GM18519 (cell line): ENCODE results near the gene ABR.

Experiments
- ATAC-seq: cut with Tn5 transposase; IDR thresholded peaks from one replicate; pipeline ENCODE4 v1.9.1; 2021; ENCODE audit warnings: mild to moderate bottlenecking, moderate library complexity; ENCODE audit not compliant: unreplicated experiment, low FRiP score

Gene ABR

GRCh38 chr17:1036171-1036844 lies 143.5 kb downstream of the ABR start:
- ATAC-seq, result no peak

GRCh38 chr17:1035546-1036170 lies 144.1 kb downstream of the ABR start:
- ATAC-seq, result no peak

- ATAC-seq, result no peak
These were observed 145.1 kb downstream of the ABR start for GRCh38 chr17:1034652-1035210.

- no peak for ATAC-seq
These were observed 146.3 kb downstream of the ABR start for GRCh38 chr17:1033503-1033902.

DNA sequence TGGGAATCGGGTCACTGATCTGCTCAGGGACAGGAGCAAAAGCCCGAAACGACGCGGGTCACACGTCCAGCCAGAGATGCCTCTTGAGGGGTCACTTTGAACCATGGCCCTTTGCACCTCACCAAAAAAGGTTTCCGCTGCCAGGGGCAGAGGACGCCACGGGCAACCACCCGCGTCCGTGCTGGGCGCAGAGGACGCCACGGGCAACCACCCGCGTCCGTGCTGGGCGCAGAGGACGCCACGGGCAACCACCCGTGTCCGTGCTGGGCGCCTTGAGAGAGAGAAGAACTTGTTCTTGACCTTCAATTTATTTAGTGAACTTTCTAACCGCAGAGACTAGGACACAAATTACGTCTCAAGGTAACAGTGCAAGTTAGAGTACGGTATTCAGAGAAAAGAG lies 147.4 kb downstream of the ABR start:
- no peak for ATAC-seq

- ATAC-seq, result no peak
These were observed 148.1 kb downstream of the ABR start for GRCh38 chr17:1031711-1032110.

DNA sequence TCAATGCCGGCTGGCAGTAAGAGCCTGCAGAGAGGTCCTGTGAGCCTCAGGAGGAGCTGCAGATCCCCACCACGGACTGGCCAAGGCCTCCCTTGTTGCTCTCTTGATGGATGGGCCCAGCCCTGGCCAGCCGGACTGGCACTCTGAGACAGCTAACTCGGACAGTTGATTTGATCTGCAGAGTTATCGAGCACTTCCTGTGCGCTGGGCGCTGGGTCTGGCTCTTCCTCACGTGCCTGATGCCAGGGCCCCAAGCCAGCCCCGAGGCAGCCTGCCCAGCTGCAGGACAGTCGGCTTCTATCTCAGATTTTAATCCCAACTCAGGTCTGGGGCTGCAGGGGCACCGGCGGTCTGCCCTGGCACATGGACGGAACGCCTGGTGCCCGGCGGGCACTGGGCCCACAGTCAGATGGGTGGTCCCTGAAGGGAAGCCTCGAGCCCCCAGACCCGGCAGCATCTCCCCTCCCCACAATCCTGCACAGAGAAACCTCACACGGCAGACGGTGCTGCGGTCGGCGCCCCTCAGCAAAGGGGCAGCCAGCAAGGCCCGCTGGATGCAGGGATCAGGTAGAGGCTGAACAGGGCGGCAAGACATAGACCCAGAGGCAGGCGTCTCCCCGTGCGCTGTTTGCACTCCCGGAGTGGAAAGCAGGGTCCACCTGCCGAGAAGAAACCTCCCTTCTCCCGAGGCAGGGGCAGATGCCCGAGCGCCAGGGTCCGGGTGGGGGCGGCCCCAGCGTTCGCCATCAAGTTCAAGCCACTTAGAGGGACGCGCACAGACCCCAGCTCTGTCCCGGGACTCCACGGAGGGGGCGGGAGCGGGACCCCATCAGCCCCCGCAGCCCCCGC lies 148.9 kb downstream of the ABR start:
- ATAC-seq, result no peak

GRCh38 chr17:1029922-1030644 lies 149.7 kb downstream of the ABR start:
- ATAC-seq, result no peak

- no peak for ATAC-seq
These were observed 150.4 kb downstream of the ABR start for GRCh38 chr17:1029196-1029921.

GRCh38 chr17:1027044-1027443 lies 152.7 kb downstream of the ABR start:
- no peak for ATAC-seq

DNA sequence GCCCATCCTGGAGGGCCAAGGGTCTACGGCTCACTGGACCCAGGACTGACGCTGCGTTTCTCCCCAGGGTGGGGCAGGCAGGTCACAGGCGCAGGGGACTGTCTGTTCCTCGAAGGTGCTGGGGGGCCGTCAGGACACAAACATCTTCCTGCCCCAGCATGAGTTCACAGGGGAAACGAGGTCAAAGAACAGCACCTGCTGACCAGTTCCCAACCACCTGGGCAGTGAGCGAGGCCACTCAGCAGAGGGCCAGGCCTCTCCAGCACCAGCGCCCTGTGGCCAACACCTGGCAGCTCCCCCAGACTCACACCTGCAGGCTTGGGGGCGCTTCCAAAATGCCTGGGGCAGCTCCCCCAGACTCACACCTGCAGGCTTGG lies 153.2 kb downstream of the ABR start:
- no peak for ATAC-seq

GRCh38 chr17:1025733-1026598 lies 153.8 kb downstream of the ABR start:
- ATAC-seq, result no peak

- ATAC-seq, result no peak
These were observed 155.7 kb downstream of the ABR start for GRCh38 chr17:1024076-1024475.

- no peak for ATAC-seq
These were observed 157.3 kb downstream of the ABR start for GRCh38 chr17:1022278-1023024.

GRCh38 chr17:1021147-1021546 lies 158.6 kb downstream of the ABR start:
- ATAC-seq, result no peak

- no peak for ATAC-seq
These were observed 160.3 kb downstream of the ABR start for GRCh38 chr17:1019451-1019850.

DNA sequence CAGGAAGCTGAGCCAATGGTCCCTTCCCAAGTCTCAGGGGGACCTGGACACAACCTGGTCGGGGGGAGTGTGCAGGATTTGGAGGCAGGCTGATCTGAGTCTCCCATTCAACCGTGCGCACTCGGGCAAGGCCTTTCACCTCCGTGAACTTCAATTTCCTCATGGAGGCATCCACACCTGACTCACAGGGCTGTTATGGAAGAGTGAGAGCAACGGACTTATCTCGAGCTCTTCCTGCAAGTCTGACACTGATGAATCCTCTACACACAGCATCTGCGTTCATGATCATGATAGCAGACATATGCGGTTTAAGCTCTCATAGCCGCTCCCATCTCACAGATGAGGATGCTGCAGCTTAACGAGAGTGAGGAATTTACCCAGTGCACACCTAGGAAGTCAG lies 161.2 kb downstream of the ABR start:
- ATAC-seq, result no peak

GRCh38 chr17:1013729-1014090 lies 166.1 kb downstream of the ABR start:
- ATAC-seq, result no peak
